Skin of body (tissue), 2 donors: ENCODE results near the gene HSPB6. TPM values are rescaled to one million over a fixed set of nuclear protein-coding genes. Genes with fewer than 3 reads are reported as not detected.

Experiments
- DNase-seq: peaks from one replicate; lab custom pipeline; 2025; lab: John Stamatoyannopoulos, UW
- total RNA-seq: library from RNA; depleted of rRNA; stranded (reverse); fragments of >200 nt; gene quantifications from one replicate; pipeline ENCODE4 v1.2.3, GENCODE V29; 2014

HSPB6 gene
- total RNA-seq, 1 donor from 2014 or later, result 18.4 TPM

- no peak for DNase-seq
Observed at GRCh38 chr19:35746531-35746930, 10.3 kb downstream of the HSPB6 start.

- DNase-seq, result no peak
Observed at GRCh38 chr19:35746087-35746462, 10.8 kb downstream of the HSPB6 start.

GRCh38 chr19:35745328-35746086, 11.3 kb downstream of the HSPB6 start, which contains the start of the genes PSENEN and U2AF1L4:
PSENEN (plus strand) TSS chr19:35745651; CDS start chr19:35745931, 280 bp downstream.
U2AF1L4 (minus strand) TSS chr19:35745418; CDS start chr19:35745391, 27 bp downstream.
- peak; percentile 99 for DNase-seq

GRCh38 chr19:35744430-35745327, 12.2 kb downstream of the HSPB6 start:
- DNase-seq, result peak; percentile 96

GRCh38 chr19:35743640-35744429, 13.0 kb downstream of the HSPB6 start:
- DNase-seq, result no peak

GRCh38 chr19:35742121-35742724, 14.6 kb downstream of the HSPB6 start, which contains the start of gene IGFLR1:
IGFLR1 (minus strand) TSS chr19:35742452; CDS start chr19:35741180, 1,272 bp downstream.
- no peak for DNase-seq

- DNase-seq, result no peak
Observed at GRCh38 chr19:35741203-35741515, 15.7 kb downstream of the HSPB6 start.

GRCh38 chr19:35740423-35741202, 16.2 kb downstream of the HSPB6 start:
- DNase-seq, result peak; percentile 95

- DNase-seq, result no peak
Observed at GRCh38 chr19:35740108-35740422, 16.8 kb downstream of the HSPB6 start.

GRCh38 chr19:35739275-35740107, 17.3 kb downstream of the HSPB6 start:
- no peak for DNase-seq

GRCh38 chr19:35738887-35739229, 18.0 kb downstream of the HSPB6 start:
- no peak for DNase-seq

- DNase-seq, result no peak
Observed at GRCh38 chr19:35738021-35738886, 18.6 kb downstream of the HSPB6 start.

- no peak for DNase-seq
Observed at GRCh38 chr19:35736913-35737886, 19.6 kb downstream of the HSPB6 start.

- DNase-seq, result no peak
Observed at GRCh38 chr19:35734889-35735288, 21.9 kb downstream of the HSPB6 start.

GRCh38 chr19:35734273-35734672, 22.6 kb downstream of the HSPB6 start:
- DNase-seq, result no peak

- no peak for DNase-seq
Observed at GRCh38 chr19:35733180-35734125, 23.4 kb downstream of the HSPB6 start.
